ENCODE results near the gene ABCA7.

Gene ABCA7

GRCh38 chr19:1039646-1040475, at the start of gene ABCA7:
ABCA7 (plus strand) TSS chr19:1040107; CDS start chr19:1041362, 1,255 bp downstream.
- DNase-seq = peak; percentile 82

GRCh38 chr19:990119-990571, 49.8 kb upstream of the ABCA7 start:
- DNase-seq = no peak

GRCh38 chr19:990746-991145, 49.2 kb upstream of the ABCA7 start:
- DNase-seq = no peak

- DNase-seq = no peak
These were observed 48.6 kb upstream of the ABCA7 start for GRCh38 chr19:991174-991931.

GRCh38 chr19:991932-992669, 47.8 kb upstream of the ABCA7 start:
- no peak for DNase-seq

GRCh38 chr19:992670-993055, 47.2 kb upstream of the ABCA7 start:
- no peak for DNase-seq

GRCh38 chr19:993361-993830, 46.5 kb upstream of the ABCA7 start:
- no peak for DNase-seq

- no peak for DNase-seq
These were observed 46.0 kb upstream of the ABCA7 start for GRCh38 chr19:993831-994393.

- DNase-seq = no peak
These were observed 45.4 kb upstream of the ABCA7 start for GRCh38 chr19:994516-994915.

- peak; percentile 51 for DNase-seq
These were observed 44.7 kb upstream of the ABCA7 start for GRCh38 chr19:995051-995827.

GRCh38 chr19:996051-996838, 43.7 kb upstream of the ABCA7 start:
- DNase-seq = peak; percentile 7

- DNase-seq = no peak
These were observed 41.8 kb upstream of the ABCA7 start for GRCh38 chr19:998064-998463.

GRCh38 chr19:999379-999719, 40.6 kb upstream of the ABCA7 start:
- no peak for DNase-seq

GRCh38 chr19:1000095-1000494, 39.8 kb upstream of the ABCA7 start, which contains the start of gene GRIN3B:
GRIN3B (plus strand) TSS chr19:1000419; CDS start chr19:1000438, 19 bp downstream.
- no peak for DNase-seq

- DNase-seq = no peak
These were observed 39.0 kb upstream of the ABCA7 start for GRCh38 chr19:1000591-1001537.

GRCh38 chr19:1001538-1002166, 38.3 kb upstream of the ABCA7 start:
- DNase-seq = no peak

GRCh38 chr19:1002600-1002999, 37.3 kb upstream of the ABCA7 start:
- no peak for DNase-seq

GRCh38 chr19:1003283-1003682, 36.6 kb upstream of the ABCA7 start:
- no peak for DNase-seq

- no peak for DNase-seq
These were observed 35.6 kb upstream of the ABCA7 start for GRCh38 chr19:1004204-1004802.
